Measurements from ENCODE around the gene PSD2.

PSD2 gene

GRCh38 chr5:139823757-139824355 lies 28.2 kb downstream of the PSD2 start:
- Mint-ChIP-seq H3K27me3 (no peaks in the 10 kb centered on the region), H3K36me3 (ENCODE audit: low read depth) (peaks cover 2% of the 10 kb centered on the region), H3K4me1 (ENCODE audit: low read depth) (no peaks in the 10 kb centered on the region), H3K27ac (no peak overlapping the region), H3K4me3 (no peak overlapping the region), H3K9me3 (peaks cover 2% of the 10 kb centered on the region)

GRCh38 chr5:139825690-139826089 lies 30.1 kb downstream of the PSD2 start:
- H3K36me3 Mint-ChIP-seq (ENCODE audit: low read depth), result no peaks in the 10 kb centered on the region
- H3K27ac Mint-ChIP-seq, result no peak overlapping the region
- H3K27me3 Mint-ChIP-seq, result peaks cover under 1% of the 10 kb centered on the region
- no peaks in the 10 kb centered on the region for H3K9me3 Mint-ChIP-seq
- H3K4me1 Mint-ChIP-seq (ENCODE audit: low read depth), result no peaks in the 10 kb centered on the region
- no peak overlapping the region for H3K4me3 Mint-ChIP-seq

GRCh38 chr5:139828207-139828895 lies 32.7 kb downstream of the PSD2 start:
- Mint-ChIP-seq H3K27ac (no peak overlapping the region), H3K9me3 (no peaks in the 10 kb centered on the region), H3K27me3 (peaks cover 19% of the 10 kb centered on the region), H3K36me3 (ENCODE audit: low read depth) (no peaks in the 10 kb centered on the region), H3K4me3 (no peak overlapping the region), H3K4me1 (ENCODE audit: low read depth) (no peaks in the 10 kb centered on the region)

GRCh38 chr5:139829471-139829870 lies 33.9 kb downstream of the PSD2 start:
- Mint-ChIP-seq H3K4me1 (ENCODE audit: low read depth) (no peaks in the 10 kb centered on the region), H3K9me3 (no peaks in the 10 kb centered on the region), H3K27ac (no peak overlapping the region), H3K36me3 (ENCODE audit: low read depth) (no peaks in the 10 kb centered on the region), H3K27me3 (peaks cover 19% of the 10 kb centered on the region), H3K4me3 (no peak overlapping the region)

- no peaks in the 10 kb centered on the region for H3K9me3 Mint-ChIP-seq
- no peaks in the 10 kb centered on the region for H3K4me1 Mint-ChIP-seq (ENCODE audit: low read depth)
- H3K27me3 Mint-ChIP-seq, result peaks cover 22% of the 10 kb centered on the region
- H3K36me3 Mint-ChIP-seq (ENCODE audit: low read depth), result no peaks in the 10 kb centered on the region
- H3K27ac Mint-ChIP-seq, result no peak overlapping the region
- H3K4me3 Mint-ChIP-seq, result no peak overlapping the region
Measured at GRCh38 chr5:139831624-139832023, 36.0 kb downstream of the PSD2 start.

GRCh38 chr5:139833525-139833924 lies 37.9 kb downstream of the PSD2 start:
- H3K27me3 Mint-ChIP-seq, result peaks cover 23% of the 10 kb centered on the region
- H3K4me3 Mint-ChIP-seq, result no peak overlapping the region
- H3K36me3 Mint-ChIP-seq (ENCODE audit: low read depth), result no peaks in the 10 kb centered on the region
- H3K9me3 Mint-ChIP-seq, result no peaks in the 10 kb centered on the region
- H3K4me1 Mint-ChIP-seq (ENCODE audit: low read depth), result no peaks in the 10 kb centered on the region
- H3K27ac Mint-ChIP-seq, result no peak overlapping the region

GRCh38 chr5:139835656-139836055 lies 40.0 kb downstream of the PSD2 start:
- Mint-ChIP-seq H3K9me3 (no peaks in the 10 kb centered on the region), H3K27me3 (peaks cover 23% of the 10 kb centered on the region), H3K27ac (no peak overlapping the region), H3K4me3 (no peak overlapping the region), H3K36me3 (ENCODE audit: low read depth) (no peaks in the 10 kb centered on the region), H3K4me1 (ENCODE audit: low read depth) (no peaks in the 10 kb centered on the region)

GRCh38 chr5:139836469-139837208 lies 41.0 kb downstream of the PSD2 start:
- Mint-ChIP-seq H3K4me1 (ENCODE audit: low read depth) (no peaks in the 10 kb centered on the region), H3K4me3 (no peak overlapping the region), H3K27me3 (peaks cover 15% of the 10 kb centered on the region), H3K27ac (no peak overlapping the region), H3K9me3 (no peaks in the 10 kb centered on the region), H3K36me3 (ENCODE audit: low read depth) (no peaks in the 10 kb centered on the region)

- Mint-ChIP-seq H3K27ac (no peak overlapping the region), H3K4me3 (no peak overlapping the region), H3K27me3 (peaks cover 12% of the 10 kb centered on the region), H3K9me3 (no peaks in the 10 kb centered on the region), H3K36me3 (ENCODE audit: low read depth) (no peaks in the 10 kb centered on the region), H3K4me1 (ENCODE audit: low read depth) (no peaks in the 10 kb centered on the region)
Measured at GRCh38 chr5:139837711-139838380, 42.2 kb downstream of the PSD2 start.

- H3K36me3 Mint-ChIP-seq (ENCODE audit: low read depth), result no peaks in the 10 kb centered on the region
- H3K27ac Mint-ChIP-seq, result no peak overlapping the region
- no peaks in the 10 kb centered on the region for H3K4me1 Mint-ChIP-seq (ENCODE audit: low read depth)
- no peak overlapping the region for H3K4me3 Mint-ChIP-seq
- H3K9me3 Mint-ChIP-seq, result no peaks in the 10 kb centered on the region
- H3K27me3 Mint-ChIP-seq, result peaks cover 9% of the 10 kb centered on the region
Measured at GRCh38 chr5:139838381-139839197, 43.0 kb downstream of the PSD2 start.

- no peak overlapping the region for H3K27ac Mint-ChIP-seq
Measured at GRCh38 chr5:139839232-139839815, 43.7 kb downstream of the PSD2 start.

GRCh38 chr5:139839918-139840317 lies 44.3 kb downstream of the PSD2 start:
- Mint-ChIP-seq H3K4me1 (ENCODE audit: low read depth) (peaks cover 3% of the 10 kb centered on the region), H3K27ac (no peak overlapping the region), H3K27me3 (peaks cover 12% of the 10 kb centered on the region), H3K36me3 (ENCODE audit: low read depth) (no peaks in the 10 kb centered on the region), H3K9me3 (no peaks in the 10 kb centered on the region), H3K4me3 (no peak overlapping the region)

More at GRCh38 chr5:139839232-139839815, 43.7 kb downstream of the PSD2 start:
- H3K4me3 Mint-ChIP-seq, result no peak overlapping the region
- no peaks in the 10 kb centered on the region for H3K4me1 Mint-ChIP-seq (ENCODE audit: low read depth)
- H3K36me3 Mint-ChIP-seq (ENCODE audit: low read depth), result no peaks in the 10 kb centered on the region
- H3K9me3 Mint-ChIP-seq, result no peaks in the 10 kb centered on the region
- H3K27me3 Mint-ChIP-seq, result peaks cover 9% of the 10 kb centered on the region

GRCh38 chr5:139841549-139841948 lies 45.9 kb downstream of the PSD2 start:
- peaks cover 3% of the 10 kb centered on the region for H3K4me1 Mint-ChIP-seq (ENCODE audit: low read depth)
- H3K27ac Mint-ChIP-seq, result no peak overlapping the region
- peaks cover 25% of the 10 kb centered on the region for H3K27me3 Mint-ChIP-seq
- H3K4me3 Mint-ChIP-seq, result no peak overlapping the region
- H3K9me3 Mint-ChIP-seq, result no peaks in the 10 kb centered on the region
- no peaks in the 10 kb centered on the region for H3K36me3 Mint-ChIP-seq (ENCODE audit: low read depth)

GRCh38 chr5:139842321-139842720 lies 46.7 kb downstream of the PSD2 start:
- Mint-ChIP-seq H3K4me3 (no peak overlapping the region), H3K27me3 (peaks cover 23% of the 10 kb centered on the region), H3K36me3 (ENCODE audit: low read depth) (no peaks in the 10 kb centered on the region), H3K27ac (no peak overlapping the region), H3K9me3 (no peaks in the 10 kb centered on the region), H3K4me1 (ENCODE audit: low read depth) (peaks cover 4% of the 10 kb centered on the region)

Measured in stimulated activated naive CD8-positive, alpha-beta T cell treated with anti-CD3 and anti-CD28 coated beads, Interleukin-15, Interleukin-2, amounts not matched to agents 100 ng/mL and 50 ng/mL, for 24 hours (primary cell).